ENCODE measurements around the gene SEPTIN8. TPM values are rescaled to one million over a fixed set of nuclear protein-coding genes. Genes with fewer than 3 reads are reported as not detected.

SEPTIN8 gene
- total and polyA plus RNA-seq, 11 donors, result 11.0 to 47.6 (median 33.6) TPM

DNA sequence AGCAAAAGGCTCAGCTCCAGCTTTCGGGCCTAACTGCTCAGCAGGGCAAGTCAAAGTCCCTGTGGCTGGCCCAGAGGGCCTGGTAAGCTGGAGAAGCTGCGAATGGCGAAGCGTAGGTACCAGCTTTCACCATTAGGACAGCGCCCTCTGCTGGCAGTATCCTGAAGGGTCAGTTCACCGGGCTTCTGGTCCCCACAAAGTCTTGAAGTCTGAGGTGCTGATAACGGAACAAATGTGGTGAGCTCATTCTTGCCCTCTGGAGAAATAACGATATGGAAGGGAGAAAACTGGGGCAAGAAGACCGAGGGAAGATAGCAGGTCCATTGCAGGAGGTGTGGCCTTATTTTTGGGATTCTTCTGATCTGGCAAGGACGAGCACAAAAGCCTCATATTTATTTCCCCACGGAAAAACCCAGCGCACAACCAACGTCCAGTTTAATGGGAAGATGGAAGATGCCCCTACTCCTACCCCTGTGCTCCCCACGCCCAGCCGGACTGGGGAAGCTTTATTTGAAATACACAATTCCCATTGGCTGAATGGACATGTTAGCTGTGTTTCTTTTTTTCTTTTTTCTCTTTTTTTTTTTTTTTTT, 43.2 kb upstream of the SEPTIN8 start:
- H3K27ac ChIP-seq, result no peak overlapping the region
- peak overlapping the region in 1 of 12 donors; percentile 14 for H3K4me3 ChIP-seq
- DNase-seq (peak; percentile 86 to 93 (median 90)), ATAC-seq (peak; percentile 75 to 88 (median 84))
- H3K4me1 ChIP-seq, result peaks cover 0 to 16% (median 5%) of the 10 kb centered on the region in 12 donors
- WGBS, 4 donors, result 23 to 31% (median 27%) methylated on average over 13 to 15 of the region's 15 CpGs
- intact Hi-C loops (cut with DNase I), result loop anchor here (1.0 to 10.0 kb wide), 12 partner anchors 63 to 438 kb away; no protein-coding TSS in a partner anchor
- H3K27me3 ChIP-seq, result peaks cover 0 to 33% (median 0%) of the 10 kb centered on the region in 9 donors
- H3K36me3 ChIP-seq, result peaks cover 0 to 12% (median 3%) of the 10 kb centered on the region in 9 donors
- H3K9me3 ChIP-seq, result no peaks in the 10 kb centered on the region
- TF ChIP-seq POLR2A (IDR thresholded peaks at IDR 0.05), result no peak
- TF ChIP-seq, protein P1, sequence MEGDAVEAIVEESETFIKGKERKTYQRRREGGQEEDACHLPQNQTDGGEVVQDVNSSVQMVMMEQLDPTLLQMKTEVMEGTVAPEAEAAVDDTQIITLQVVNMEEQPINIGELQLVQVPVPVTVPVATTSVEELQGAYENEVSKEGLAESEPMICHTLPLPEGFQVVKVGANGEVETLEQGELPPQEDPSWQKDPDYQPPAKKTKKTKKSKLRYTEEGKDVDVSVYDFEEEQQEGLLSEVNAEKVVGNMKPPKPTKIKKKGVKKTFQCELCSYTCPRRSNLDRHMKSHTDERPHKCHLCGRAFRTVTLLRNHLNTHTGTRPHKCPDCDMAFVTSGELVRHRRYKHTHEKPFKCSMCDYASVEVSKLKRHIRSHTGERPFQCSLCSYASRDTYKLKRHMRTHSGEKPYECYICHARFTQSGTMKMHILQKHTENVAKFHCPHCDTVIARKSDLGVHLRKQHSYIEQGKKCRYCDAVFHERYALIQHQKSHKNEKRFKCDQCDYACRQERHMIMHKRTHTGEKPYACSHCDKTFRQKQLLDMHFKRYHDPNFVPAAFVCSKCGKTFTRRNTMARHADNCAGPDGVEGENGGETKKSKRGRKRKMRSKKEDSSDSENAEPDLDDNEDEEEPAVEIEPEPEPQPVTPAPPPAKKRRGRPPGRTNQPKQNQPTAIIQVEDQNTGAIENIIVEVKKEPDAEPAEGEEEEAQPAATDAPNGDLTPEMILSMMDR (IDR thresholded peaks at IDR 0.05), result peak; percentile 84 to 94 (median 92)

DNA sequence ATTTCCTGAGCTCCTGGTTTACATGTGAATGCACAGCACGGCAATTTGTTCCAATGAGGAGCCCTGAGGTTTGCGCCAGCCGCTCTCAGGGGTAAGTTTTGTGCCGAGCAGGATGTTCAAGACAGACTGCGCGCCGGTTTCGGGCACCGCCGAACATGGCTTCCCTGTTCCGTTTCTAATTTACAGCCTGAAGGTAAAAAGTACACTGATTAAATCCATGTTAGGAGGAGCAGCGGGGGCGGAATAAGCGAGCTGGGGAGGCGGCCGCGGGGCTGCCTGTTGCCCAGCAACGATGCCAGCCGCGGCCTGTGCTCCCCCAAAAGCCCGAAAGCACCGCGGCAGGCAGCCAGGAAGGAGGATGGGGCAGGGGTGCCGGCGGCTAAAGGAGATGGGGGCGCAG, 42.4 kb upstream of the SEPTIN8 start:
- no peak for DNase-seq
- no peak for ATAC-seq
- intact Hi-C loops (cut with DNase I), result loop anchor here in 8 of 10 donors (2.0 to 10.0 kb wide), 8 partner anchors 42 to 445 kb away; partner anchors contain the start of gene SEPTIN8 (in 2 of the 8)
- WGBS, 4 donors, result 31 to 53% (median 43%) methylated on average over 18 to 26 of the region's 26 CpGs
- peaks cover 0 to 8% (median 3%) of the 10 kb centered on the region in 9 donors for H3K36me3 ChIP-seq
- peak overlapping the region in 4 of 12 donors; percentile 14 to 25 (median 18) for H3K4me3 ChIP-seq
- peaks cover 0 to 30% (median 1%) of the 10 kb centered on the region in 9 donors for H3K27me3 ChIP-seq
- H3K4me1 ChIP-seq, result peaks cover 0 to 16% (median 5%) of the 10 kb centered on the region in 12 donors
- no peaks in the 10 kb centered on the region for H3K9me3 ChIP-seq
- no peak overlapping the region for H3K27ac ChIP-seq
- TF ChIP-seq, protein P1 (IDR thresholded peaks at IDR 0.05), result no peak
- no peak for TF ChIP-seq POLR2A (IDR thresholded peaks at IDR 0.05)

- no peaks in the 10 kb centered on the region for H3K9me3 ChIP-seq
- no peaks in the 10 kb centered on the region for H3K36me3 ChIP-seq
- TF ChIP-seq, protein P1 (IDR thresholded peaks at IDR 0.05), result no peak
- no peak for TF ChIP-seq POLR2A (IDR thresholded peaks at IDR 0.05)
- DNase-seq, result no peak
- H3K27ac ChIP-seq, result no peak overlapping the region
- peaks cover 11 to 42% (median 19%) of the 10 kb centered on the region in 9 donors for H3K27me3 ChIP-seq
- peaks cover 0 to 28% (median 6%) of the 10 kb centered on the region in 12 donors for H3K4me1 ChIP-seq
- ATAC-seq, result no peak
- WGBS, 4 donors, result 59 to 67% (median 61%) methylated on average over 1 of the region's 1 CpG
- intact Hi-C loops (cut with DNase I), result loop anchor here in 8 of 10 donors (5.0 to 10.0 kb wide), 7 partner anchors 40 to 442 kb away; partner anchors contain the start of gene SEPTIN8 (in 2 of the 8)
- no peak overlapping the region for H3K4me3 ChIP-seq
These were observed 40.0 kb upstream of the SEPTIN8 start for GRCh38 chr5:132817011-132817410.

DNA sequence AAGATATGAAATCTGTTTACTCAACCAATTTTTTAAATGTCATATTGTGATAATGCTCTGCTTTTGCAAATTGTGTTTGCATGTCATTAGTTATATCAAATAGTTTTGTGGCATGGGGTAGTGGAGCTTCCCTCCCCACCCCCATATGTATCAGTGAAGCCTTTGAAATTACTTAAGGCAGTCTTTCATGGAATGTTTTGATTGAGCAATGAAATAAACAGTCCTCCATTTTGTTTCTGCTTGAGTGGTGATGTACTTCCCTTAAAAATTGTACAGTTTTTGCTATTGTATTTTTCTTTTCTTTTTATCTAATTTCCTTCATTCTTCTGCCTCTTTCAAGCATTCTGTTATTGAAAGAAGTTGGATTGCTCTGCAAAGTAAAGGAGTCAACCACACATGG, 39.5 kb upstream of the SEPTIN8 start:
- no peak for TF ChIP-seq POLR2A (IDR thresholded peaks at IDR 0.05)
- TF ChIP-seq, protein P1 (IDR thresholded peaks at IDR 0.05), result no peak
- H3K9me3 ChIP-seq, result no peaks in the 10 kb centered on the region

More for the DNA sequence above, 39.5 kb upstream of the SEPTIN8 start:
- Histone ChIP-seq H3K4me3 (no peak overlapping the region), H3K4me1 (peaks cover 0 to 28% (median 6%) of the 10 kb centered on the region in 12 donors), H3K27me3 (peaks cover 13 to 46% (median 24%) of the 10 kb centered on the region in 9 donors), H3K36me3 (no peaks in the 10 kb centered on the region), H3K27ac (no peak overlapping the region)
- DNase-seq (no peak), ATAC-seq (no peak)
- intact Hi-C loops (cut with DNase I), result loop anchor here in 8 of 10 donors (5.0 to 10.0 kb wide), 7 partner anchors 39 to 442 kb away; partner anchors contain the start of gene SEPTIN8 (in 2 of the 8)
